ENCODE measurements around the gene ATP6V0C.

- TF ChIP-seq CTCF (IDR thresholded peaks at IDR 0.05; ENCODE audit: low read length) (no peak), EZH2 (optimal IDR thresholded peaks at IDR 0.05; ENCODE audit: low read depth, low read length) (no peak), EZH2phosphoT487 (IDR thresholded peaks at IDR 0.05; ENCODE audit: low read length) (no peak)
These were observed 20.1 kb upstream of the ATP6V0C start for GRCh38 chr16:2493605-2494004.

Data from MM.1S (cell line).